HCT116 (cell line): Measurements from ENCODE around the gene WDR62.

Source experiments
- CTCF ChIP-seq, 3 experiments: fragments of 200-600 bp in 1 of 3; sonication (generic) in 1 of 3; IDR thresholded peaks in 2 of 3; conservative IDR thresholded peaks in 1 of 3; 2 replicates each; pipeline ENCODE4 v1.5.1; 2012 to 2017; ENCODE audit warnings: low read depth in 2 of 3, low read length in 2 of 3, antibody characterized with exemption in 1 of 3, borderline replicate concordance in 1 of 3, control low read depth in 1 of 3, mild to moderate bottlenecking in 1 of 3, mixed read lengths in 1 of 3, mixed run types in 1 of 3, moderate library complexity in 1 of 3; ENCODE audit not compliant: insufficient read depth in 1 of 3
- EZH2 ChIP-seq: fragments of 200-600 bp; sonication (generic); IDR thresholded peaks from 2 replicates; pipeline ENCODE4 v1.6.1; 2017; ENCODE audit warnings: antibody characterized with exemption, mixed run types
- POLR2AphosphoS5 ChIP-seq: IDR thresholded peaks from 2 replicates; pipeline ENCODE4 v1.6.1; 2011; ENCODE audit warnings: mild to moderate bottlenecking, low read depth, low read length, moderate library complexity
- YY1 ChIP-seq: IDR thresholded peaks from 2 replicates; pipeline ENCODE4 v1.6.1; 2011; ENCODE audit warnings: low read length, low read depth, moderate library complexity, mild to moderate bottlenecking; ENCODE audit not compliant: insufficient replicate concordance; ENCODE audit errors: extremely low read depth

- TF ChIP-seq CTCF (IDR thresholded peaks at IDR 0.05 in 2 of 3, conservative IDR thresholded peaks at IDR 0.05 in 1 of 3; ENCODE audit: borderline replicate concordance in 1 of 3, insufficient read depth in 1 of 3, low read depth in 2 of 3, low read length in 2 of 3) (no peak), YY1 (no peak), POLR2AphosphoS5 (no peak), EZH2 (no peak)
These were observed 36.4 kb downstream of the WDR62 start for GRCh38 chr19:36090910-36091695.
